ENCODE results near the gene MMP23B.
"Not testable (repeated sequence)": the region's sequence is repeated elsewhere in the genome, so short reads cannot be mapped to it uniquely, and the experiment has no call there.

The MMP23B gene

DNA sequence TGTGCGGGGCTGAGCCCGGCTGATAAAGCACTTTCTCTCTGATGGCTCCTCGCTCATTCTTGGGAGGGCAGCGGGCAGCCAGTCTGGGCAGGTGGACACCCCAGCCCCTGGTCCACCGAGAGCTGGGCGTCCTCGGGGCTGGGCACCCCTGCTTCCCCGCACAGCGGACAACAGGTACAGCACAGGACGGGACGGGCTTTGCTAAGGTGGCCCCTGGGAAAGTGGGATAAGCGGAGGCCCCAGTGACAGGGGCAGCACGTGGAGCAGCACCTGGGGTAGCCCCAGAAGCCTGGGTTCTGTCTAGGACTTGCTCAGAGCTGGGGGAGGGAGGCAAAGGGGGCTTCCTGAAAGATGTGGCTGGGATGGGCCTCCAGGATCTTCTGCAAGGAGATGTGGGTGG, 2.6 kb downstream of the MMP23B start:
- DNase-seq: not testable (repeated sequence)

DNA sequence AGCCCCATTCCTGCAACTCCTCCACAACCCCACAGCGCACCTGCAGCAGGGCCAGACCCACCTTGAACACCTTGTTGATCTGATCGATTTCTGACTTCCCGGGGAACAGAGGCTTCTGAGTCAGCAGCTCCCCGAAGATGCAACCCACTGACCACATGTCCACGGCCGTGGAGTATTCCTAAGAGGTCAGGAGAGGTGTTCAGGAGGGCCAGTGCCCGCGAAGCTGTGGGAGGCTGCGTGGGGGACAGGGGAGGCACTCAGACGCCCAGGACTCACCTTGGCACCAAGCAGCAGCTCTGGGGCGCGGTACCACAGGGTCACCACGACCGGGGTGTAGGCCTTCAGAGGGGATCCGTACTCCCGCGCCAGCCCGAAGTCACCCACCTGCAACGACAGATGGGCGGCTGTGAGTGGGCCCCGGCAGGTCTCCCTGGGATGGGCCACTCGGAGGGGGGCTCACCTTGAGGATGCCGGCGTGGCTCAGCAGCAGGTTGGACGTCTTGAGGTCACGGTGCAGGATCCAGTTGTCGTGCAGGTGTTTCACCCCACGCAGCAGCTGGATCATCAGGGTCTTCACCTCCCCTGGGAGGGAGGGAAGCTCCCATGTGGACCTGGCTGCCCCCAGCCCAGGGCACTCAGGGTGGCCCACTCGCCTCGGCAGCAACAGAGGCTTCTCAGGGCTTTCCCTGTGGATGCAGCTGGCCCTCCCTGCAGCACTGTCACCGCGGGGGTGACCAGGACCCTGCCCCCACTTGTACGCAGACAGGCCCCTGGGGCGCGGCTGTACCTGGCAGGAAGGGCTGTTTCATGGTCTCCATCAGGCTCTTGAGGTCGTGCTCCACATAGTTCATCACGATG, 4.9 kb downstream of the MMP23B start:
- DNase-seq: not testable (repeated sequence)

DNA sequence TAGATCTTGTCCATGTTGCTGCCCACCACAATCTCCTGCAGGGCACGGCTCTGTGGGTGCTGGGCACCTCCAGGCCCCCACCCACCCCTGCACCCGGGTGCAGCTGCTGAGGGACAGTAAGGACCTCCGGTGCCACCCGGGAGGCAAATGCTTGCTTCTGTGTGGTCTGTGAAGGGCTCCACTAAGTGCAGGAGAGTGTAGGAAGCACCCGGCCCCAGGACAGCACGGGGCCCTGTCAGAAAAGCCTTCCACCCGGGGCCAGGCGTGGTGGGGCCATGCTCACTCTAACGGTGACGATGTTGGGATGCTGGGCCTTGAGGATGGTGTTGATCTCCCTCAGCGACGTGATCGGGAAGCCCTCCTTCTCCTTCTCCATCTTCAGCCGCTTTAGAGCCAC, 5.5 kb downstream of the MMP23B start:
- not testable (repeated sequence) for DNase-seq

DNA sequence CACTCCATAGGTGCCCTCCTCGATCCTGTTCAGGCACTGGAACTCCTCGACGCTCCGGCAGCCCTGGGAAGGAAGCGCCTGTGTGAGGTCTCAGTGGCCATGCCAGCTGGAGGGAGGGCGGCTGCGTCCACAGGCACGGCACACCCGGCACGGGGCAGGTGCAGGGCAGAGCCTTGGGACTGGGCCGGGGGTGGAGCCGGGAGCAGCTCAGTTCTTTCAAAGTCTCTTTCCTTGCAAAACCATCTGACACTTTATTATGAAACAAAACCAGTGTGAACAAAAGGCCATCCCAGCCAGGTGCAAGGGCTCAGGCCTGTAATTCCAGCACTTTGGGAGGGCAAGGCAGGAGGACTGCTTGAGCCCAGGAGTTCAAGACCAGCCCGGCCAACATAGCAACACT, 6.6 kb downstream of the MMP23B start:
- DNase-seq: not testable (repeated sequence)

DNA sequence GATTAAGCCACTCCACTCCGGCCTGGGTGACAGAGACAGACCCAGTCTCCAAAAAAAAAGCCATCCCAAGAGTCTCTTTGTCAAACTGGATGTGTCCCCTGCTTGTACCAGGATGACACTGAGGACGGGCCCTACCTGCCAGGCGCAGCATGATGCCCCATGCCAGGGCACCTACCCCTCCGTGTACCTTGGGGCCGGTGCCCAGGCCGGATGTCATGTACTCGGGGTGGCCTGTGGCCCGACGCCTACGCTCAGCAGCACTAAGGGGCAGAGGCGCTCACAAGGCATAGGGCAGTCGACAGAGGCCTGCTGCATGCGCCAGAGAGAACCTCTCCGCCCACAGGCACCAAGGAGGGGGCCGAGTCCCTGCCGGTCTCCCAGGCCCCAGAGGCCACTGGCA, 7.4 kb downstream of the MMP23B start:
- DNase-seq: not testable (repeated sequence)

DNA sequence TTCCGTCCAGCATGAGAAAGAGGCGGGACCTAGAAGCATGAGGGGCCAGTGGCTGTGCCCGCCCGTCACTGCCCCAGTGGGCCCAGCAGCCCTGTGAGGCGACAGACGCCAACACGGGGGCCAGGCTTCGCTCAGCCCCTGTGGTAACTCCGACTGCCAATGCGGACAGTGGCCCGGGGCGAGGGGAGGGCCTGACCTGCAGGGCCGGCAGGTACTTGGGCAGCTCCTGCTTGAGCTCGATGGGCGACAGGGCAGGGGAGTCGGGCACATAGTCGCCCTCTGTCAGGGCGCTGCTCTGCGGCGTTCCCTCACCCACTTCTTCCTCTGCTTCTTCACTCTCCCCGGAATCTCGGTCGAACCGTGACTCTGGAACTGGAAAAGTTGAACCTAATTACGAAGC, 8.1 kb downstream of the MMP23B start:
- DNase-seq: not testable (repeated sequence)

DNA sequence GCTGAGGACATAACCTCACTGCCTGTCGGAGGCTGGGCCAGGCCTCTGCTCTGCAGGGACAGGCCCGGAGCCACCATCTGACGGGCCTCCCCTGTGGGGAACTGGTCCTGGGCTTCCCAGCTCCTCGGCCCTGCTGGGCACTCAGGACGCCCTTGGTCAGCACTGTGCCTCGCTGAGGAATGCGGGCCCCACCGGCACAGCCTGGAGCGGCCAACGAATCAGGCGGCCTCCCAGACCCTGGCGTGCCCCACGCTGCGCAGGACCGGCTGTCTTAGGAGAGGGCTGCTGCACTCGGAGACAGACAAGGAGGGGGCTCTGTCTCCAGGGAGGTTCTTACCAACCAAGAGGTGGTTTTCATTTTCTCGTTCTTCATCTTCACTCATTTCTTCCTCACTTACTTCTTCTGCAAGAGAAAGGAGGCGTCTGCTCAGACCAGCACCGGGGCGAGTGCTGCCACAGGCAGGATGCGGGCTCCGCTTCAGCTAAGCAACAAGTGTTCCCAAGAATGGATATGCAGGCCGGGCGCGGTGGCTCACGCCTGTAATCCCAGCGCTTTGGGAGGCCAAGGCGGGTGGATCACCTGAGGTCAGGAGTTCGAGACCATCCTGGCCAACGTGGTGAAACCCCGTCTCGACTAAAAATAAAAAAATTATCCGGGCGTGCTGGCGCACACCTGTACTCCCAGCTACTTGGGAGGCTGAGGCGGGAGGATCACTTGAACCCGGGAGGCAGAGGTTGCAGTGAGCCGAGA, 8.9 kb downstream of the MMP23B start:
- not testable (repeated sequence) for DNase-seq

DNA sequence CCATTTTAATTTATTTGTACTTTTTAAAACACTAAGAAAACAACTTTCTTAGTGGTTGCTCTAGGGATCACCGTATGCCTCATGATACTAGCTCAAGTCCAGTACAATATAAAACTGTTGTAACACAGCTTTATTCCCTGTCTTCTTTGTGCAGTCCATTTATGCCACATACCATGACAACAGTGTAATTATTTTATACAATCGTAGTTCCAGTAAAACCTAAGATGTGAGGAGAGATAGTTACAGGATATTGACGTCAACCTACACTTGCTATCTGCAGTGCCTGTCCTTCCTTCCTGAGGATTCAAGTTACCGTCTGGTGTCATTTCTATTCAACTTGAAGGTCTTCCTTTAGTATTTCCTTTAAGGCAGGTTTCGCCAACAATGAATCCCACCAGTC, 14.4 kb downstream of the MMP23B start:
- DNase-seq: not testable (repeated sequence)

DNA sequence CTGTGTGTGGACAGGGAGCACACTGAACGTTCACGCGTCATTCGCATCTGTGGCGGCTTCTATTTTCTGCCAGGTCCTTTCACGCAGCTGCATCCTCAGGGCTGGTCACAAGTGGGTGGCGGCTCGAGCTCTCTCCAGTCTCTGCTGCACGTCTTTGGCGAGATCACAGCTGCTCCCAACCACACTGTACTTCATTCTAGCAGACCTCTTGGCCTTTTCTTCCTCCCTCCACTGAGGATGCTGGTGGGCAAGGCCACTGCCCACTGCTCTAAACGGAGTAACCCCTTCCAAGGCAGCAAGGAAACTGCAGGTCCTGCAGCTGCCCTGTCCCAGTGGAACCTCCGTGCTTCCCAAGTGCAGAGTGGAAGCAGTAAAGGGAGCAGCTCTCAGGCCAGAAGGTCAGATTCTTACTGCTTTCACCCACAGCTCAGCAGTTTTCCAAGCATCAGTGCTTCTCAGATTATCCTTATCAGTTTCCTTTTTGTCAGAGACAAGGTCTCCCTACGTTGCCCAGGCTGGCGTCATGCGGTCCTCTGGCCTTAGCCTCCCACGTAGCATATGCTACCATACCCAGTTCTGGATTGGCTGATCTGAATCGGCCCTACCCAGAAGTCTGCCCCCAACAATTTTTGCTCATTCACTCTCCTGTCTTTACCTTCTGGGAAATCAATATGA, 15.7 kb downstream of the MMP23B start:
- not testable (repeated sequence) for DNase-seq

DNA sequence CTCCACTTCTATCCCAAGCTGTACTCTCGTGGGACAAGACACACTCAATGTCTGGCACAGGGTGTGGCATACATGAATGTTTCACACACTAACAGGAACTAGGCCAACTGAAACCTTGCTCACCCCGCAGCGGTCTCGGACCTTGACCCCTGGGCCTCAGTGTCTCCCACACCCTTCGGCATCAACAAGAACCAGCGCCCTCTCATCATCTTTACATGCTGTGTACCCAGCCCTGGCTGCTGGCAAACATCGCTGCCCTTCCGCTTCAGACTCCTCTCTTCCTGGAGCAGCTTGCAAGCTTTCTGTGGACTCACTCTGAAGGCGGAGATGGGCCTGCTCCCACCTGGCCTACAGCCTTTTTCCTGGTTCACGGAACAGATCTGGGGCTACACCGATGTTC, 16.3 kb downstream of the MMP23B start:
- not testable (repeated sequence) for DNase-seq

DNA sequence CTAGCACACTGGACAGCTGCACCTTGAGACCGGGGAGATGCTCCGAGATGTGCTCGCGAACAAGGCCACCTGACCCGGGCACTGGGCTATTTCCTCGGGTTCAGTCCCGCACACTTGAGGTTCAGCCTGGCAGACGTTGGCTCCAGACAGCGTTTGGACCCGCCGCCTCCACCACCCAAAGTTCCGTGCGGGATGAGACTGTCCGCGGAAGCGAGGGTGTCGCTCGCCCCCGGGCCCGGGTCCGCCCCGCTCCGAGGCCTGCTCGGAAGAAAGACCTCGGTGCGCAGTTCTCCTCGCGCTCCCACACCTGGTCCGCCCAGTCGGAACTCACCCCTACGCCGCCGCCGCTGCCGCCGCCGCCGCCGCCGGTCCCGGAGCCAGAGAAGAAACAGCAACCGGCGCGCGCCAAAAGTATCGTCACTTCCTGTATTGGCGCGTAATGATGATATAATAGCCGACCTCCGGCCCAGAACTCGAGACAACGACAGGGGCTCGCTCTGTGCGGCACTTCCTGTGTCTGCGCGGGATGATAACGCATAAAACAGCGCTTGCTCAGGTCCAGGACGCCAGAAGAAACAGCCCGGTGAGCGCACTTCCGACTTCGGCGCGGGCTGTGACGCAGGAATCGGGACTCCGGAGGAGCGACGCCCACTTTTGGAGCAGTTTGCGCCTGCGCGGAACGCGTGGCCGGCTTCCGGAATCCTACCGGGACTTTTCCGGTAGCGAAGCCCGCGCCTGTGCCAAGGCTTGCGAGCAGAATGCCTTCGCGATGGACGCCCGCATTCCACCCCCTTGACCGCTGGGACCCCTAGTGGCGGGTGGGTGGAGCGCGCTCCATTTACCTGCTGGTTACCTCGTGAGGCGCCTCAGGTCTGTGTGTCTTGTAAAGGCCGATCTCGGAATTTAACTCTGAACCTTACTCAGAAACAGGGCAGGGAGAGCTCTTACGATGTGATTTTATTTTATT, 26.9 kb downstream of the MMP23B start, which contains the start of gene CDK11B:
CDK11B (minus strand) TSS at position 422 of the 967 bp plus-strand sequence. CDS start 1,519 bp downstream, outside the sequence.
- DNase-seq: peak; percentile 93

DNA sequence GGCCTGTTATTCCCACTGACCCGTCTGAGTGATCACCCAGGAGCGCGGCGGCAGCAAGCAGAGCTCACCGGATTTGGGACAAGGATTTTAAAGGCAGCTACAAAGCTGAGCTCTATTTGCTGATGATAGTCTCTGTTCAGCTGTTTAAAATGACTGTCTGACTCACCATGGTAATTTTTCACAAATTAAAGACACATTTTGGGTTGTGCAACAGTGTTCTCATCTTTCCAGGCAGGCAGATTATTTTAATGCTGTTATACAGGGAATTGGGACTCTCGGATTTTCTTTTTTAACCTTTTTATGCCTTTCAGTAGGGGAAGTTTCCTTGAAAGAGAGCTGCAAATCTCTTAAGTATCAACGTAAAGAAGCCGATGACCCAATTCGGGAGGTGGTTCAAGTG, 30.4 kb downstream of the MMP23B start:
- DNase-seq: not testable (repeated sequence)

DNA sequence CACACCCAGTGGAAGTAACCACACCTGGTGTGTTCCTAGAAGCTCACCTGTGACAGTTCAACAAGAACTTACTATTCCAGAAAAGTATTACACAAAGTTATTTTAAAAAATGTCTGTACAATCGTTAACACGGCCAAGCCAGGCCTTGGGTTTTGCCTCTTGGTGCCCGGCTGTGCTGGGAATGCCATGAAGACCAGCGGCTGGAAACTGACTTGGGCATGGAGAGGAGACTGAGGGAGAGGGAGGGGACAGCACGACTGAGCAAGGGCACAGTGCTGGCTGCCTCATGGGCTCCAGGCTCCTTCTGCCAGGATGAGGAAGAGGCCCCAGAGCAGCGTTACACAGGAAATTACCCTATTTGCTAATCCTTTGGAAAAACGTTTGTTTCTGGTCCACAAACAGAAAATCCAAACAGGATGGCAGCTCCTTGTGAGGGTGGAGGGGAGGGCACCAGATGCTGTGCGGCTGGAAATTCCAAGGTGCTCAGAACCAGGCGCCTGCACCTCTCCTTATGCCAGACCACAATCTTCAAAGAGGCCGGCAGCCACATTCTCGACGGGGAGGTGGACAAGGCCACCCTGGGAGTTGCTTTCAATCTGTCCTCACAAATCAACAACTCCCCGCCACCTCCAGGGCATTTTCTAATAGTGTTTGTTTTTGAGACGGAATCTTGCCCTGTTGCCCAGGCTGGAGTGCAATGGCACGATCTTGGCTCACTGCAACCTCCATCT, 31.0 kb downstream of the MMP23B start:
- DNase-seq: not testable (repeated sequence)

DNA sequence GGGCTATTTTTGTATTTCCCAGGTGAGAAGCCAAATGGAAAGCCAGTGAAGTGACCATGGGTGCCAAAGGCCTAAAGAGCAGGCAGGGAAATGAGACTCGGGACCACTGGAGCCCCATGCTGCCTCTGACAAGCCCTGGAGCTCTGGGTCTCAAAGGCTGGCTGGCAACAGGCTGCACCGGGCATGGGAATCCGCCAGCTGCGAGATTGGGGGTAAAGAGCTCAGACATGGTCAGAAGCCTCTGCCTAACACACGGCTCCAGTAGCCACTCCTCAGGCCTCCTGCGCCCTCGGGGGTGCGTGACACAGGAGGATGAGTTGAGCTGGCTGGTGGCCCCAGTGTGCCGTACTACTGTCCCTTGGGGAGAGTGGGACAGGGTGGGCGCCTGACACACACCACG, 32.3 kb downstream of the MMP23B start:
- not testable (repeated sequence) for DNase-seq

DNA sequence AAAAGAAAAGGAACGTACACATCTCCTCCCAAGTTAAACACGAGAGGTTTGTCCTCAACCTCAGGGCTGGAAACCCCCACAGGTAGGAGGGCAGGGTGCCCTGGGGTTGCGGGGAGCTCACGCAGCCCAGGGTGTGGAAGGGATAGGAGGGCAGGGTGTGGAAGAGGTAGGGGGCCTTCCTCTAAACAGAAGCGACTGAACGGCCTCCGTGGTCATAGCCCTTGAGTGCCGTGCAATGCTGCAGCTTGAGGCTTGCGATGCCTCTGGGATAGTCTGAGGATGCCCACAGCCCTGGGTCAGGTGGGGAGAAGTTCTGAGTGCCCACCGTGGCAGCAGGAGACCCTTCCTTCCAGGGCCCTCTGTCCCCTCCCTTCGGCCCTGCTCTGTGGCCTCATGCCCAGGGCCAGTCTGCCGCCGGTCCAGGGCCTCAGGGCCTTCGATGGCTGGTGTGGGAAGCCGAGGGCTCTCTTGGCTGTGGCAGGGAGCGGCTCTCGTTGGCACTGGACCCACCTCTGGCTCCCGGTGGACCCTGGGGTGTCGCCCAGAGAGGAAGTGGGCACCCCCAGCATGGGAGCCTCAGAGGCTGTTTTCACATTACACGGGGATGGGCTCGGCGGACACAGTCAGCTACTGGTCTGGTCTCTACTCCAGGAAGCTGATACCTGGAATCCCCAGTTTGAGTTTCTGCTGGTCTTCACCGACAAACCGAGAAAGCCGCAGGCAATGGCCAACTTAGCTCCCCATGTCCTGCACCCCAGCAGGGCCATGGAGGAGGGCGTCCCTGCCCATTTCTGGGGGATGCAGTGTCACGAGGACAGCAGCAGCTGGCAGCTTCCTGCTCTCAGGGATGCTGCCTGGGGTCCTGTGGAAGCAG, 33.2 kb downstream of the MMP23B start:
- DNase-seq: no peak

DNA sequence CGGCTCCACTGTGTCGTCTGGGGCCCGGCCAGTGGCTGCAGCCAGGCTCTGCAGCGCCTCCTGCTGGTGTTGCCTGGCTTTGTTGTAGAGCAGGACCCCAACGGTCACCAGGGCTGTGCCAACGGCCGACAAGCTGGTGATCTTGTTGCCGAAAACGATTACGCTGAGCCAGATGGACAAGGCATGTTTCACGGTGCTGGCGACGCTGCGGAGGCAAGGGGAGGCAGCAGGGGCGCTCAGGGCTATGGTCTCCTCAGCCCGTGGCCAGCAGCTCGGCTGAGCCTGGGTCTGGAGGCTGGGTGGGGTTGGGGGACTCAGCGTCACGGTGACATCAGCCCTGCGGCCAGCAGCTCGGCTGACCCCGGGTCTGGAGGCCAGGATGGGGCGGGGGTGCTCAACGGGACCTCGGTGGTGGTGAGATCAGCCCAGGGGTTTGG, 33.9 kb downstream of the MMP23B start:
- DNase-seq: peak; percentile 47

DNA sequence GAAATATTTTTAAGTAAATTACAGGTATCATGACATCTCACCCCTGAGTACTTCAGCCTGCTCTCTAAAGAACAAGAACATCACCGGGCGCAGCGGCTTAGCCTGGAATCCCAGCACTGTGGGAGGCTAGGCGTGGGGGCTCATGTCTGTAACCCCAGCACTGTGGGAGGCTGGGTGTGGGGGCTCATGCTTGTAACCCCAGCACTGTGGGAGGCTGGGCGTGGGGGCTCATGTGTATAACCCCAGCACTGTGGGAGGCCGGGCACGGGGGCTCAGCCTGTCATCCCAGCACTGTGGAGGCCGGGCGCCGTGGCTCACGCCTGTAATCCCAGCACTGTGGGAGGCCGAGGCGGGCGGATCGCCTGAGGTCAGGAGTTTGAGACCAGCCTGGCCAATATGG, 34.6 kb downstream of the MMP23B start:
- no peak for DNase-seq

DNA sequence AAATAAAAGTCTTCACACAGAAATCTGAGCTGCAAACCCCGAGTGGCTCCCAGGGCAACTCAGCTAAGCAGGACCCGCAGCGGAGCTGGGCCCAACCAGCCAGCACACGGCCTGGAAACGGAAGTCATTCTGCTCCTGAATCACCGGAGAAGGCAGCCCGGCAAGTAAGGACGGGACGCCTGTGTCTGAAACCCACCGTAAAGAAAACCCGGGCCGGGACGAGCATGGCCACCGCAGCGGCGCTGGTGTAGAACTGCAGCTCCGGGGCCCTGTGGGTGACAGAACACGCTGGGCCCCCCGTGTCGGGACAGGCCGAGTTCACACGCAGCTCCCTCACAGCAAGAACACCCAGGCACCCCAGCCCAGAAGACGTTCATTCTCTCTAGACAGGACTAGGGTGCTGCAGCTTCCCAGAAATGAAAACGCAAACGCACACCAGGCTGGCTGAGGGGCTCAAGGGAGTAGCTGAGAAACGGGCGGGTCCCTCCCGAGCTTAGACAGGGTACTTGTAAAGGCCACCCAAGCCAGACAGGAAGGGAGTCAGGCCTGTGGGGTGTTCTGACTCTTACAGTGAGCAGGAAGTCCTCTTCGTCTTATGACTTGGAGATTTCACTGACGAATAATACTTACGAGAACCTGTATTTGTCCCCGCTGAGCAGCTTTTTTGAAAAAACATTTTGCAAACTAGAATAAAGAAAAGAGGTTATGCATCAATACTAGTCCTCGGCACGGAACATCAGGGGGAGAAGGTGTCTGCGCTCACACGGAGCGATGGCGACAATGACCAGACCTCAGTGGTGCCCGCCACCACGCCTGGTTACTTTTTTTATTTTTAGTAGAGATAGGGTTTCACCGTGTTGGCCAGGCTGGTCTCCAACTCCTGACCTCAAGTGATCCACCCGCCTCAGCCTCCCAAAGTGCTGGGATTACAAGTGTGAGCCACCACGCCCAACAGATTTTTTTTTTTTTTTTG, 37.8 kb downstream of the MMP23B start:
- DNase-seq: no peak

DNA sequence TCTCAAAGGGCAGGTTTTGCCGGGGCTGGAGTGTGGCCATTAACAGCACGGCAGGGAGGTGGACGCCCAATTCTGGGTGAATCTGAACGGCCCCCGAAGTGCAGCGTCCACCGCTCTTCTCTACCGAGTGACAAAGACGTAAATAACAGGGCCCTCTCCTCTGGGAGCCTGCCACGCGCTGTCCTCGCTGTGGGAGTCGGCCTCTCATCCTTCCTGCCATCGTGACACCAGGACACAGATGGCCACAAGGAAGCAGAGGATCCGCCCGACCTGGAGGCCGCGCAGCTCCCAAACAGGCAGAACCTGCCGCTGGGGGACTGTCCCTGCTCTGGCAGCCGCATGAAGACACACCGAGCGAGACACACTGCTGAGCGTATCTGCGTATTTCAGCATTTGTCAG, 38.9 kb downstream of the MMP23B start:
- no peak for DNase-seq
